Measurements from ENCODE around the gene ALDH9A1. TPM values are rescaled to one million over a fixed set of nuclear protein-coding genes. Genes with fewer than 3 reads are reported as not detected.

ALDH9A1 gene
- total and polyA plus RNA-seq, 7 experiments from 2014 or later, result 25.0 to 88.4 (median 41.6) TPM

GRCh38 chr1:165624441-165624840 lies 73.9 kb downstream of the ALDH9A1 start:
- ATAC-seq, result no peak
- Histone ChIP-seq H3K9me3 (ENCODE audit: control insufficient read depth in 2 of 3, low read length in 3 of 3) (no peaks in the 10 kb centered on the region), H3K4me3 (ENCODE audit: low read length) (no peak overlapping the region), H3K27me3 (ENCODE audit: control insufficient read depth in 2 of 2, insufficient read depth in 2 of 2, low read length in 2 of 2) (no peaks in the 10 kb centered on the region), H3K27ac (ENCODE audit: low read depth, low read length) (no peak overlapping the region), H3K4me1 (ENCODE audit: control insufficient read depth in 2 of 2, insufficient read depth in 2 of 2, low read length in 2 of 2) (no peaks in the 10 kb centered on the region), H3K36me3 (ENCODE audit: control insufficient read depth in 2 of 3, insufficient read depth in 3 of 3, low read length in 3 of 3) (no peaks in the 10 kb centered on the region)
- peaks cover 0 to 45% (median 11%) of the 10 kb centered on the region in 5 donors for H3K27me3 Mint-ChIP-seq
- CTCF ChIA-PET, result interaction anchor here (0.7 kb wide), 1 partner anchor 193 kb away, joined by 3 read pairs; no protein-coding TSS in a partner anchor
- H3K36me3 Mint-ChIP-seq, result no peaks in the 10 kb centered on the region
- no peak overlapping the region for H3K4me3 Mint-ChIP-seq
- POLR2A ChIA-PET, result no interaction called here
- DNase-seq, result no peak
- H3K4me1 Mint-ChIP-seq, result peaks cover 0 to 6% (median 0%) of the 10 kb centered on the region in 7 donors
- intact Hi-C loops (cut with micrococcal nuclease), result no loop called here
- no peak overlapping the region for H3K27ac Mint-ChIP-seq
- peaks cover 0 to 2% (median 0%) of the 10 kb centered on the region in 11 donors for H3K9me3 Mint-ChIP-seq

DNA sequence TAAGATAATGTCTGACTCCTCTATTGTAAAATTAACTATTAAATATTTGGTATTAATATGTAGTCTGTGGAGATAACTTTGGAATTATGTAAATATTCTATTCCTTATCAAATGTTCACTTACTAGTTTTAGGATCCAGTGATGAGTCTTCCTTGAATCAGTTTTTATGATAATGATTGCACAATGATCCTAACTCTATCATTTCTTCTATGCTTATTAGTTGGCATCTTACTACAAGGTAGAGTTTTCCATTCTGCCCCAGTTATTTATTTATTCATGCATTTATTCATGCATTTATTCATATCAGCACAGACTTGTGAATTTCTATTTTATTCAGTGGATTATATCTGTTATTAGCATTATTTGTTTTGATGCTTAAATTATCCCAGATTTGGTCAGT lies 74.7 kb downstream of the ALDH9A1 start:
- ChIA-PET CTCF (interaction anchor here (0.7 kb wide), 1 partner anchor 192 kb away, joined by 3 read pairs; no protein-coding TSS in a partner anchor), POLR2A (no interaction called here)
- no peaks in the 10 kb centered on the region for H3K36me3 ChIP-seq (ENCODE audit: control insufficient read depth in 2 of 3, insufficient read depth in 3 of 3, low read length in 3 of 3)

DNA sequence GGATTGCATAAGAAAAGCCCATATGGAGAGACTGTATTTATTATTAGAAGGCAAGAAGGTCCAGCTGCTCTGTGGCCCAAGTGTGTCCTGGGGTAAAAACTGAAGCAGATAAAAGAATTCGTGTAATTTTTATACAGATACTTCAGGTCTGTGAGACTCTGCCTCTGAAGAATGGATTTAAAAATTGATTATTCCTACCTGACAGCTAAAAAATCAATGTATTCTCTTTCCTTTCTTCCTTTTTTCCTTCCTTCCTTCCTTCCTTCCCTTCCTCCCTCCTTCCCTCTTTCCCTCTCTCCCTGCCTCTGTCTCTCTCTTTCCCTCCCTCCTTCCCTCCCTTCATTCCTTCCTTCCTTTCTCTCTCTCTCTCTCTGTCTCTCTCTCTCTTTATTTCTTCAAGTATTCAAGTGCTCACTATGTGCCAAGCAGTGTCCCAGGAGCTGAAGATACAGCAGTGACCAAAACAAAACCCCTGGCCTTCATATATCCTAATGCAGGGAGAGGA lies 78.7 kb downstream of the ALDH9A1 start:
- Histone ChIP-seq H3K27ac (ENCODE audit: low read depth, low read length) (no peak overlapping the region), H3K36me3 (ENCODE audit: control insufficient read depth in 2 of 3, insufficient read depth in 3 of 3, low read length in 3 of 3) (no peaks in the 10 kb centered on the region), H3K4me1 (ENCODE audit: control insufficient read depth in 2 of 2, insufficient read depth in 2 of 2, low read length in 2 of 2) (no peaks in the 10 kb centered on the region), H3K4me3 (ENCODE audit: low read length) (no peak overlapping the region), H3K9me3 (ENCODE audit: control insufficient read depth in 2 of 3, low read length in 3 of 3) (no peaks in the 10 kb centered on the region), H3K27me3 (ENCODE audit: control insufficient read depth in 2 of 2, insufficient read depth in 2 of 2, low read length in 2 of 2) (no peaks in the 10 kb centered on the region)
- Mint-ChIP-seq H3K9me3 (peaks cover 0 to 6% (median 0%) of the 10 kb centered on the region in 11 donors), H3K27ac (no peak overlapping the region), H3K4me1 (no peaks in the 10 kb centered on the region), H3K4me3 (no peak overlapping the region), H3K36me3 (no peaks in the 10 kb centered on the region), H3K27me3 (peaks cover 14 to 60% (median 15%) of the 10 kb centered on the region in 5 donors)
- intact Hi-C loops (cut with micrococcal nuclease), result no loop called here
- ChIA-PET POLR2A (no interaction called here), CTCF (no interaction called here)
- DNase-seq (no peak), ATAC-seq (no peak)

More for the DNA sequence above, 74.7 kb downstream of the ALDH9A1 start:
- Mint-ChIP-seq H3K27me3 (peaks cover 0 to 40% (median 11%) of the 10 kb centered on the region in 5 donors), H3K4me3 (no peak overlapping the region), H3K9me3 (peaks cover 0 to 2% (median 0%) of the 10 kb centered on the region in 11 donors), H3K36me3 (no peaks in the 10 kb centered on the region), H3K4me1 (no peaks in the 10 kb centered on the region), H3K27ac (no peak overlapping the region)
- ATAC-seq (no peak), DNase-seq (no peak)
- intact Hi-C loops (cut with micrococcal nuclease), result no loop called here
- Histone ChIP-seq H3K4me3 (ENCODE audit: low read length) (no peak overlapping the region), H3K9me3 (ENCODE audit: control insufficient read depth in 2 of 3, low read length in 3 of 3) (no peaks in the 10 kb centered on the region), H3K4me1 (ENCODE audit: control insufficient read depth in 2 of 2, insufficient read depth in 2 of 2, low read length in 2 of 2) (no peaks in the 10 kb centered on the region), H3K27ac (ENCODE audit: low read depth, low read length) (no peak overlapping the region), H3K27me3 (ENCODE audit: control insufficient read depth in 2 of 2, insufficient read depth in 2 of 2, low read length in 2 of 2) (no peaks in the 10 kb centered on the region)

DNA sequence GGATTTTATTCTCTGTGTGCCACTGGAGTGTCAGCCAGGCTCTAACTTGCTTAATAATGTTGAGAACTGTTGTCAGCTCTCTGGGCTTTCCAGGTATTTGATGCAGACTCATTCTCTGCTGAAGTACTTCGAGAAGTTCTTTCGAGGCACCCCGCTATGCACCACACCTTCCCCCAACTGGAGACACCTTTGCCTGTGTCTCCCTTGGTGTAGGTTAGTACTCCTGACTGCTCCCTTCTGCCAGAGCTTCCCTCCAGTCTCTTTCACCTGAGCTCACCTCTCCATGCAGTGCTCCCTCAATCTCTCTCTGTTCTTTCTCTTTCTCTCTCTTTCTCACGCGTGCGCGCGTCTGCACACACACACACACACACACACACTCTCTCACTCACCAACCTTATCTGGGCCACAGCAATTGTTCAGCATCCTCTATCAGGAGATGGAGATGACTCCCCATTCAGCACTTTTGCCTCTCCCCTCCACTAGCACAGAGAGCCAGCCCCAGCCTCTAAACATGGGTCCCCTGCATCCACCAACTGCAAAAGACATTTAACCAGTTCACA lies 81.3 kb downstream of the ALDH9A1 start:
- peaks cover 0 to 5% (median 0%) of the 10 kb centered on the region in 5 donors for H3K36me3 Mint-ChIP-seq
- Histone ChIP-seq H3K9me3 (ENCODE audit: control insufficient read depth in 2 of 3, low read length in 3 of 3) (no peaks in the 10 kb centered on the region), H3K4me3 (ENCODE audit: low read length) (no peak overlapping the region), H3K27me3 (ENCODE audit: control insufficient read depth in 2 of 2, insufficient read depth in 2 of 2, low read length in 2 of 2) (no peaks in the 10 kb centered on the region), H3K4me1 (ENCODE audit: control insufficient read depth in 2 of 2, insufficient read depth in 2 of 2, low read length in 2 of 2) (no peaks in the 10 kb centered on the region), H3K27ac (ENCODE audit: low read depth, low read length) (no peak overlapping the region), H3K36me3 (ENCODE audit: control insufficient read depth in 2 of 3, insufficient read depth in 3 of 3, low read length in 3 of 3) (no peaks in the 10 kb centered on the region)
- DNase-seq (no peak), ATAC-seq (no peak)
- H3K27me3 Mint-ChIP-seq, result peaks cover 14 to 57% (median 23%) of the 10 kb centered on the region in 5 donors
- no peak overlapping the region for H3K27ac Mint-ChIP-seq
- peaks cover 0 to 19% (median 5%) of the 10 kb centered on the region in 11 donors for H3K9me3 Mint-ChIP-seq
- ChIA-PET POLR2A (interaction anchor here (0.6 kb wide), 1 partner anchor 226 kb away, joined by 3 read pairs; no protein-coding TSS in a partner anchor), CTCF (no interaction called here)
- no peaks in the 10 kb centered on the region for H3K4me1 Mint-ChIP-seq
- intact Hi-C loops (cut with micrococcal nuclease), result no loop called here
- no peak overlapping the region for H3K4me3 Mint-ChIP-seq

DNA sequence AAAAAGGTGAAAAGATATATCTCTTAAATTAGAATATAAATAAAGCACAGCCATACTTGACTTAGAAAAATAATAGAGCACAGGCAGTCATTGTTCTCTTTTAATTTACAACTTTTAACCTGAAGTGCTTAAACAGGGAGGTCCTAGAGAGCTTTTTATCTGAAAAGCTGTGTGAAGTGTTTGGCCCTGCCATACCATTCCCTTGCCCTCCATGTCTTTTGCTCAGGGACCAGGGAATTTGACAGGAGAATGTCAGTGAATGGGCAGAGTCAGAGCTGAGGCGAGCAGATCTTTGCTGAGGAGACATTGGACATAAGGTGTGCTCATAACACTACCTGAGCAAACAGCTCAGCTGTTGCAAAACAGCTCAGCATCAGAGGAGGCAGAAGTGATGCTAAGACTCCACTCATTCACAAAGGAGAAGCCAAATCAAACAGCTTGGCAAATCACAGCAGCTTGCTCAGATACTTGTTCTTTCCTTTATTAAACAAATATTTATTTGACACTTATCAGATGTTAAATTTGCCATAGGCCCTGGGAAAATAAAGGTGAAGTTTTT lies 82.2 kb downstream of the ALDH9A1 start:
- H3K36me3 ChIP-seq (ENCODE audit: control insufficient read depth in 2 of 3, insufficient read depth in 3 of 3, low read length in 3 of 3), result no peaks in the 10 kb centered on the region
- Mint-ChIP-seq H3K27ac (no peak overlapping the region), H3K9me3 (peaks cover 0 to 19% (median 5%) of the 10 kb centered on the region in 11 donors), H3K4me1 (no peaks in the 10 kb centered on the region), H3K4me3 (no peak overlapping the region), H3K27me3 (peaks cover 19 to 57% (median 32%) of the 10 kb centered on the region in 5 donors), H3K36me3 (peaks cover 0 to 5% (median 0%) of the 10 kb centered on the region in 5 donors)
- ChIA-PET POLR2A (interaction anchor here (0.7 kb wide), 1 partner anchor 90 kb away, joined by 3 read pairs; no protein-coding TSS in a partner anchor), CTCF (no interaction called here)
- no peaks in the 10 kb centered on the region for H3K4me1 ChIP-seq (ENCODE audit: control insufficient read depth in 2 of 2, insufficient read depth in 2 of 2, low read length in 2 of 2)
- no peak overlapping the region for H3K27ac ChIP-seq (ENCODE audit: low read depth, low read length)
- H3K9me3 ChIP-seq (ENCODE audit: control insufficient read depth in 2 of 3, low read length in 3 of 3), result no peaks in the 10 kb centered on the region
- DNase-seq (no peak), ATAC-seq (no peak)
- no peak overlapping the region for H3K4me3 ChIP-seq (ENCODE audit: low read length)
- H3K27me3 ChIP-seq (ENCODE audit: control insufficient read depth in 2 of 2, insufficient read depth in 2 of 2, low read length in 2 of 2), result peaks cover 0 to 2% of the 10 kb centered on the region in 2 donors
- intact Hi-C loops (cut with micrococcal nuclease), result no loop called here

Other genes starting within 250 kb of the ALDH9A1 start
- not detected for gene LRRC52, start 154.6 kb downstream of the ALDH9A1 start, total RNA-seq
- not detected for gene LRRC52, start 154.6 kb downstream of the ALDH9A1 start, polyA plus RNA-seq
- gene MGST3, start 67.3 kb downstream of the ALDH9A1 start, total RNA-seq, result 10 to 100 TPM; 21.4 to 59.4 (median 48.3) TPM
- 100 to 1,000 TPM in 1 of 2 donors, 10 to 100 TPM in 1; 91.2 to 119 TPM for gene MGST3, start 67.3 kb downstream of the ALDH9A1 start, polyA plus RNA-seq
- gene TMCO1, start 70.3 kb upstream of the ALDH9A1 start, total RNA-seq, result 10 to 100 TPM; 30.4 to 97.1 (median 49.8) TPM
- 100 to 1,000 TPM in 1 of 2 donors, 10 to 100 TPM in 1; 98.4 to 118 TPM for gene TMCO1, start 70.3 kb upstream of the ALDH9A1 start, polyA plus RNA-seq
- 10 to 100 TPM in 1 of 5 experiments, 1 to 10 TPM in 2, under 1 TPM in 2; 0.89 to 32.7 (median 1.2) TPM for gene UCK2, start 129.1 kb upstream of the ALDH9A1 start, total RNA-seq
- 1 to 10 TPM; 1.0 to 1.2 TPM for gene UCK2, start 129.1 kb upstream of the ALDH9A1 start, polyA plus RNA-seq